Tibial nerve (tissue), 3 donors: ENCODE data around the gene PLS3.

ENCODE experiments used
- CTCF ChIP-seq, 5 experiments: fragments of 200-600 bp in 3 of 5; fragments of 450-650 bp in 2 of 5; sonication (generic) in 3 of 5; IDR thresholded peaks; one replicate each; pipeline ENCODE4 v1.5.1; 2016 to 2019; ENCODE audit warnings: antibody characterized with exemption in 5 of 5, mild to moderate bottlenecking in 3 of 5, moderate library complexity in 2 of 5
- POLR2A ChIP-seq, 2 donors: fragments of 450-650 bp; IDR thresholded peaks; one replicate each; pipeline ENCODE4 v1.6.1; 2017; ENCODE audit warnings: antibody characterized with exemption in 2 of 2, mild to moderate bottlenecking in 2 of 2, moderate library complexity in 2 of 2

GRCh38 chrX:115595049-115595448 is 34.1 kb downstream of the PLS3 start:
- TF ChIP-seq POLR2A (IDR thresholded peaks at IDR 0.05) (no peak), CTCF (IDR thresholded peaks at IDR 0.05) (no peak)
